HG03095 (cell line): Measurements from ENCODE around the gene TIRAP.

Experiments
- ATAC-seq: cut with Tn5 transposase; IDR thresholded peaks from one replicate; pipeline ENCODE4 v1.9.1; 2021; ENCODE audit warnings: moderate library complexity; ENCODE audit not compliant: unreplicated experiment

Gene TIRAP

GRCh38 chr11:126339073-126339862, 56.4 kb downstream of the TIRAP start:
- no peak for ATAC-seq

- ATAC-seq, result no peak
These were observed 57.1 kb downstream of the TIRAP start for GRCh38 chr11:126339863-126340434.

GRCh38 chr11:126340960-126341606, 58.2 kb downstream of the TIRAP start:
- ATAC-seq, result no peak

- ATAC-seq, result no peak
These were observed 58.9 kb downstream of the TIRAP start for GRCh38 chr11:126341760-126342161.

GRCh38 chr11:126343051-126343450, 60.2 kb downstream of the TIRAP start:
- no peak for ATAC-seq
